Sigmoid colon (tissue), 4 donors: ENCODE results near the gene FRMD1.

ENCODE experiments used
- CTCF ChIP-seq, 4 experiments: fragments of 450-650 bp in 3 of 4; fragments of 200-600 bp in 1 of 4; IDR thresholded peaks; one replicate each; pipeline ENCODE4 v1.5.1; 2016 to 2019; ENCODE audit warnings: antibody characterized with exemption in 4 of 4, mild to moderate bottlenecking in 3 of 4, moderate library complexity in 2 of 4
- POLR2AphosphoS5 ChIP-seq, 4 donors: sonication (generic); formaldehyde crosslinking; IDR thresholded peaks; one replicate each; pipeline ENCODE4 v1.6.1; 2017; ENCODE audit warnings: antibody characterized with exemption in 4 of 4

- no peak for TF ChIP-seq CTCF (IDR thresholded peaks at IDR 0.05)
- TF ChIP-seq POLR2AphosphoS5 (IDR thresholded peaks at IDR 0.05), result no peak
Observed at GRCh38 chr6:168084465-168085160, 5.6 kb upstream of the FRMD1 start.
